ENCODE measurements around the gene ADAM12. TPM values are rescaled to one million over a fixed set of nuclear protein-coding genes. Genes with fewer than 3 reads are reported as not detected.
A peak's percentile ranks its signal among the peaks of the same experiment; 100 is the strongest.

ADAM12 gene
- total and polyA plus RNA-seq, 12 donors = 0.08 to 3.9 (median 0.53) TPM

GRCh38 chr10:126059076-126059826, 329.0 kb downstream of the ADAM12 start:
- Histone ChIP-seq H3K4me3 (no peak overlapping the region), H3K36me3 (replicated peaks in 1 of 2) (no peaks in the 10 kb centered on the region), H3K4me1 (replicated peaks in 1 of 2) (peaks cover 3 to 21% of the 10 kb centered on the region in 2 donors), H3K27ac (peak overlapping the region in 1 of 5 donors; percentile 30), H3K9me3 (replicated peaks in 1 of 3) (no peaks in the 10 kb centered on the region), H3K27me3 (no peaks in the 10 kb centered on the region)
- no peak for TF ChIP-seq CTCF (IDR thresholded peaks at IDR 0.05)
- no peak for TF ChIP-seq POLR2A (IDR thresholded peaks at IDR 0.05)
- 45 to 65% (median 56%) methylated on average over 4 of the region's 4 CpGs for WGBS, 4 donors
- intact Hi-C loops (cut with DNase I) = no loop called here
- no peak for DNase-seq

GRCh38 chr10:126058507-126058906, 329.8 kb downstream of the ADAM12 start:
- Histone ChIP-seq H3K9me3 (replicated peaks in 1 of 3) (no peaks in the 10 kb centered on the region), H3K36me3 (replicated peaks in 1 of 2) (no peaks in the 10 kb centered on the region), H3K27ac (no peak overlapping the region), H3K27me3 (no peaks in the 10 kb centered on the region), H3K4me1 (replicated peaks in 1 of 2) (peaks cover 3 to 21% of the 10 kb centered on the region in 2 donors), H3K4me3 (no peak overlapping the region)
- WGBS, 4 donors = 54 to 64% (median 62%) methylated on average over 9 of the region's 9 CpGs
- peak in 1 of 7 donors; percentile 78 for DNase-seq
- no peak for TF ChIP-seq POLR2A (IDR thresholded peaks at IDR 0.05)
- TF ChIP-seq CTCF (IDR thresholded peaks at IDR 0.05) = no peak
- intact Hi-C loops (cut with DNase I) = no loop called here

- 55 to 60% (median 57%) methylated on average over 6 of the region's 6 CpGs for WGBS, 4 donors
- no peaks in the 10 kb centered on the region for H3K9me3 ChIP-seq (replicated peaks in 1 of 3)
- no peak overlapping the region for H3K4me3 ChIP-seq
- intact Hi-C loops (cut with DNase I) = no loop called here
- peak overlapping the region in 1 of 5 donors; percentile 9 for H3K27ac ChIP-seq
- H3K36me3 ChIP-seq (replicated peaks in 1 of 2) = no peaks in the 10 kb centered on the region
- H3K27me3 ChIP-seq = no peaks in the 10 kb centered on the region
- peaks cover 3 to 21% of the 10 kb centered on the region in 2 donors for H3K4me1 ChIP-seq (replicated peaks in 1 of 2)
- peak in 1 of 7 donors; percentile 60 for DNase-seq
- TF ChIP-seq POLR2A (IDR thresholded peaks at IDR 0.05) = no peak
- TF ChIP-seq CTCF (IDR thresholded peaks at IDR 0.05) = no peak
Observed at GRCh38 chr10:126058104-126058503, 330.2 kb downstream of the ADAM12 start.

- intact Hi-C loops (cut with DNase I) = no loop called here
- Histone ChIP-seq H3K4me3 (no peak overlapping the region), H3K27ac (peak overlapping the region in 1 of 5 donors; percentile 9), H3K36me3 (replicated peaks in 1 of 2) (no peaks in the 10 kb centered on the region), H3K4me1 (replicated peaks in 1 of 2) (peaks cover 0 to 21% of the 10 kb centered on the region in 2 donors), H3K9me3 (replicated peaks in 1 of 3) (no peaks in the 10 kb centered on the region), H3K27me3 (no peaks in the 10 kb centered on the region)
- 88 to 93% (median 90%) methylated on average over 7 to 8 of the region's 8 CpGs for WGBS, 4 donors
- no peak for DNase-seq
- TF ChIP-seq CTCF (IDR thresholded peaks at IDR 0.05) (no peak), POLR2A (IDR thresholded peaks at IDR 0.05) (no peak)
Observed at GRCh38 chr10:126057494-126057893, 330.8 kb downstream of the ADAM12 start.

Measured in adrenal gland (tissue), 12 donors.